GM12801 (cell line): ENCODE measurements around the gene LDLRAD4.

ENCODE experiments used
- CTCF ChIP-seq: IDR thresholded peaks from one replicate; pipeline ENCODE4 v1.5.1; 2011; ENCODE audit warnings: control low read depth; ENCODE audit not compliant: insufficient read length; ENCODE audit errors: extremely low read depth

Gene LDLRAD4

GRCh38 chr18:13688191-13689136 lies 469.9 kb downstream of the LDLRAD4 start:
- TF ChIP-seq CTCF: no peak

GRCh38 chr18:13696961-13697360 lies 478.4 kb downstream of the LDLRAD4 start:
- no peak for TF ChIP-seq CTCF

GRCh38 chr18:13700153-13700552 lies 481.6 kb downstream of the LDLRAD4 start:
- TF ChIP-seq CTCF: no peak
